H9 (cell line): ENCODE results near the gene SOCS6. TPM values are rescaled to one million over a fixed set of nuclear protein-coding genes. Genes with fewer than 3 reads are reported as not detected.

Experiments used
- DNase-seq: peaks from one replicate; pipeline ENCODE4 v3.0.0-alpha.2; 2017
- H2AFZ ChIP-seq: one replicate; pipeline ENCODE4 v1.6.1; 2013; ENCODE audit warnings: mild to moderate bottlenecking, low read length, control low read depth, moderate library complexity
- H2AK5ac ChIP-seq: 2 replicates; pipeline ENCODE4 v1.6.1; 2013; ENCODE audit warnings: low read length, control low read depth, mixed read lengths; ENCODE audit not compliant: insufficient read length
- H2BK120ac ChIP-seq: one replicate; pipeline ENCODE4 v1.6.1; 2013; ENCODE audit warnings: low read depth, mild to moderate bottlenecking, low read length, control low read depth, inconsistent platforms; ENCODE audit not compliant: poor library complexity, severe bottlenecking
- H2BK12ac ChIP-seq: 2 replicates; pipeline ENCODE4 v1.6.1; 2013; ENCODE audit warnings: low read length, control low read depth, mixed read lengths, low read depth; ENCODE audit not compliant: insufficient read length
- H2BK15ac ChIP-seq: 2 replicates; pipeline ENCODE4 v1.6.1; 2013; ENCODE audit warnings: low read depth, low read length, control low read depth
- H2BK20ac ChIP-seq: one replicate; pipeline ENCODE4 v1.6.1; 2013; ENCODE audit warnings: low read depth, mild to moderate bottlenecking, low read length, control low read depth, inconsistent platforms; ENCODE audit not compliant: poor library complexity, severe bottlenecking
- H2BK5ac ChIP-seq: 2 replicates; pipeline ENCODE4 v1.6.1; 2013; ENCODE audit warnings: low read length, control low read depth, mixed read lengths; ENCODE audit not compliant: insufficient read length
- H3K14ac ChIP-seq: 2 replicates; pipeline ENCODE4 v1.6.1; 2013; ENCODE audit warnings: low read length, control low read depth; ENCODE audit not compliant: insufficient read depth
- H3K18ac ChIP-seq: 2 replicates; pipeline ENCODE4 v1.6.1; 2013; ENCODE audit warnings: low read depth, mild to moderate bottlenecking, mixed read lengths, low read length, control low read depth; ENCODE audit not compliant: insufficient read length
- H3K23ac ChIP-seq: 2 replicates; pipeline ENCODE4 v1.6.1; 2013; ENCODE audit warnings: low read length, control low read depth, mixed read lengths, low read depth; ENCODE audit not compliant: insufficient read length
- H3K23me2 ChIP-seq: 2 replicates; pipeline ENCODE4 v1.6.1; 2013; ENCODE audit warnings: low read depth, mild to moderate bottlenecking, mixed read lengths, low read length, control low read depth; ENCODE audit not compliant: insufficient read length, poor library complexity, severe bottlenecking
- H3K27ac ChIP-seq: 2 replicates; pipeline ENCODE4 v1.5.1; 2013; ENCODE audit warnings: low read length, control low read depth, mixed read lengths, low read depth; ENCODE audit not compliant: insufficient read length
- H3K27me3 ChIP-seq: 2 replicates; pipeline ENCODE4 v1.6.1; 2013; ENCODE audit warnings: low read length, control low read depth, inconsistent platforms; ENCODE audit not compliant: insufficient read depth
- H3K4ac ChIP-seq: 2 replicates; pipeline ENCODE4 v1.6.1; 2013; ENCODE audit warnings: low read depth, mild to moderate bottlenecking, control low read depth, inconsistent platforms, low read length, moderate library complexity
- H3K4me1 ChIP-seq: 2 replicates; pipeline ENCODE4 v1.6.1; 2013; ENCODE audit warnings: low read length, control low read depth, inconsistent platforms; ENCODE audit not compliant: insufficient read depth
- H3K4me2 ChIP-seq: 2 replicates; pipeline ENCODE4 v1.6.1; 2013; ENCODE audit warnings: low read length, control low read depth, mixed read lengths; ENCODE audit not compliant: insufficient read length, insufficient read depth
- H3K56ac ChIP-seq: 2 replicates; pipeline ENCODE4 v1.6.1; 2013; ENCODE audit warnings: low read depth, mild to moderate bottlenecking, mixed read lengths, low read length, control low read depth; ENCODE audit not compliant: insufficient read length
- H3K79me1 ChIP-seq: 2 replicates; pipeline ENCODE4 v1.6.1; 2013; ENCODE audit warnings: low read depth, mild to moderate bottlenecking, moderate library complexity, low read length, control low read depth, inconsistent platforms; ENCODE audit not compliant: insufficient read depth, poor library complexity, severe bottlenecking
- H3K79me2 ChIP-seq: 2 replicates; pipeline ENCODE4 v1.6.1; 2013; ENCODE audit warnings: low read length, control low read depth, inconsistent platforms; ENCODE audit not compliant: insufficient read depth
- H3K9ac ChIP-seq: 2 replicates; pipeline ENCODE4 v1.6.1; 2013; ENCODE audit warnings: low read length, control low read depth, mixed read lengths; ENCODE audit not compliant: insufficient read length; ENCODE audit errors: extremely low read depth
- H3K9me3 ChIP-seq: one replicate; pipeline ENCODE4 v1.6.1; 2013; ENCODE audit warnings: low read depth, low read length, inconsistent platforms; ENCODE audit not compliant: control insufficient read depth
- H3T11ph ChIP-seq: one replicate; pipeline ENCODE4 v1.6.1; 2013; ENCODE audit warnings: mild to moderate bottlenecking, low read length, control low read depth, inconsistent platforms
- H4K20me1 ChIP-seq: one replicate; pipeline ENCODE4 v1.6.1; 2013; ENCODE audit not compliant: control insufficient read depth, insufficient read length, insufficient read depth
- H4K5ac ChIP-seq: 2 replicates; pipeline ENCODE4 v1.6.1; 2013; ENCODE audit warnings: low read depth, mild to moderate bottlenecking, mixed read lengths, low read length, control low read depth; ENCODE audit not compliant: insufficient read length
- H4K8ac ChIP-seq: replicated peaks from 2 replicates; pipeline ENCODE4 v1.6.1; 2013; ENCODE audit warnings: low read length, control low read depth, mixed read lengths, low read depth; ENCODE audit not compliant: insufficient read length
- H4K91ac ChIP-seq: 2 replicates; pipeline ENCODE4 v1.6.1; 2013; ENCODE audit warnings: low read depth, mild to moderate bottlenecking, moderate library complexity, mixed read lengths, low read length, control low read depth; ENCODE audit not compliant: insufficient read length
- H3K27ac Mint-ChIP-seq, 3 experiments: 2 replicates in 2 of 3; 3 replicates in 1 of 3; pipeline ENCODE4 v1.8.0; 2020 to 2021; ENCODE audit warnings: mixed read lengths in 3 of 3, mild to moderate bottlenecking in 1 of 3, moderate library complexity in 1 of 3
- H3K27me3 Mint-ChIP-seq: 2 replicates; pipeline ENCODE4 v1.8.0; 2021; ENCODE audit warnings: low read depth, mild to moderate bottlenecking, moderate library complexity, mixed read lengths
- H3K36me3 Mint-ChIP-seq, 3 experiments: 2 replicates in 2 of 3; 3 replicates in 1 of 3; pipeline ENCODE4 v1.8.0; 2020 to 2021; ENCODE audit warnings: low read depth in 3 of 3, mixed read lengths in 3 of 3; ENCODE audit not compliant: insufficient read depth in 1 of 3
- H3K4me1 Mint-ChIP-seq, 2 experiments: 2 replicates each; pipeline ENCODE4 v1.8.0; 2020; ENCODE audit warnings: mixed read lengths in 2 of 2
- H3K4me3 Mint-ChIP-seq, 2 experiments: 2 replicates in 1 of 2; 3 replicates in 1 of 2; pipeline ENCODE4 v1.8.0; 2020 to 2021; ENCODE audit warnings: mild to moderate bottlenecking in 2 of 2, mixed read lengths in 2 of 2, moderate library complexity in 1 of 2
- H3K9me3 Mint-ChIP-seq, 2 experiments: 2 replicates in 1 of 2; 3 replicates in 1 of 2; pipeline ENCODE4 v1.8.0; 2020; ENCODE audit warnings: mild to moderate bottlenecking in 2 of 2, mixed read lengths in 2 of 2, moderate library complexity in 1 of 2
- CTCF ChIP-seq: fragments of 200-600 bp; sonication (generic); conservative IDR thresholded peaks from 3 replicates; pipeline ENCODE4 v1.8.0; 2021; ENCODE audit warnings: antibody characterized with exemption, mild to moderate bottlenecking
- whole genome bisulfite sequencing: extraction: QIAGEN DNeasy Blood & Tissue Kit; methylation state at CpG from one replicate; pipeline ENCODE4 v1.1.7; 2013; ENCODE audit warnings: missing lambda C conversion rate, low lambda C conversion rate, mixed read lengths; ENCODE audit not compliant: insufficient read length; ENCODE audit errors: extremely low coverage; 5-methylcytosine and 5-hydroxymethylcytosine counted together
- total RNA-seq: library from RNA; stranded (reverse); gene quantifications from 2 replicates; pipeline ENCODE4 v1.2.1, GENCODE V29; 2021

The SOCS6 gene
- total RNA-seq, 1 experiment from 2014 or later = 24.5 TPM

- Histone ChIP-seq H2AFZ (no peak overlapping the region), H3K14ac (no peak overlapping the region), H2BK5ac (no peak overlapping the region), H3K4me1 (no peaks in the 10 kb centered on the region; the same call in 1 of the 2 replicates), H3K9ac (no peak overlapping the region), H3K79me2 (peaks cover 21% of the 10 kb centered on the region; the same call in 1 of the 2 replicates), H3K27ac (no peak overlapping the region), H2BK120ac (no peak overlapping the region), H2BK12ac (no peak overlapping the region), H4K91ac (no peak overlapping the region), H4K5ac (no peak overlapping the region), H3K23me2 (peaks cover 9% of the 10 kb centered on the region), H4K20me1 (no peaks in the 10 kb centered on the region), H2BK15ac (no peak overlapping the region), H4K8ac (no peak overlapping the region), H3K4me2 (peak overlapping the region; percentile 56), H3K27me3 (no peaks in the 10 kb centered on the region), H3K56ac (no peak overlapping the region), H3T11ph (no peak overlapping the region), H3K4ac (no peak overlapping the region), H3K79me1 (no peaks in the 10 kb centered on the region), H3K9me3 (no peaks in the 10 kb centered on the region), H3K18ac (no peak overlapping the region), H3K23ac (no peak overlapping the region), H2BK20ac (no peak overlapping the region), H2AK5ac (no peak overlapping the region)
- H3K4me3 Mint-ChIP-seq = peak overlapping the region; percentile 62 to 72; a peak in 4 of 5 replicates
- H3K27me3 Mint-ChIP-seq = no peaks in the 10 kb centered on the region
- H3K9me3 Mint-ChIP-seq = peaks cover 0 to 2% of the 10 kb centered on the region in 2 experiments; a peak in 1 of 5 replicates
- peaks cover 0 to 4% (median 1%) of the 10 kb centered on the region in 3 experiments; a peak in 2 of 7 replicates for H3K36me3 Mint-ChIP-seq
- H3K27ac Mint-ChIP-seq = no peak overlapping the region
- H3K4me1 Mint-ChIP-seq = peaks cover 25 to 26% of the 10 kb centered on the region in 2 experiments
- WGBS = no CpG with 5 or more reads among the region's 2 CpGs
- no peak for DNase-seq
- no peak for TF ChIP-seq CTCF
Observed at GRCh38 chr18:70287731-70288130, 1.1 kb upstream of the SOCS6 start.
